Gastroesophageal sphincter (tissue), 3 donors: ENCODE results near the gene LRRFIP1.

ENCODE experiments used
- POLR2AphosphoS5 ChIP-seq: sonication (generic); formaldehyde crosslinking; IDR thresholded peaks from one replicate; pipeline ENCODE4 v1.6.1; 2017; ENCODE audit warnings: antibody characterized with exemption
- TF ChIP-seq, protein P1 (sequence below), 4 experiments: fragments of 200-600 bp in 2 of 4; fragments of 450-650 bp in 2 of 4; sonication (generic) in 1 of 4; IDR thresholded peaks; one replicate each; pipeline ENCODE4 v1.5.1; 2017 to 2019; ENCODE audit warnings: antibody characterized with exemption in 4 of 4, mild to moderate bottlenecking in 2 of 4, moderate library complexity in 2 of 4

DNA sequence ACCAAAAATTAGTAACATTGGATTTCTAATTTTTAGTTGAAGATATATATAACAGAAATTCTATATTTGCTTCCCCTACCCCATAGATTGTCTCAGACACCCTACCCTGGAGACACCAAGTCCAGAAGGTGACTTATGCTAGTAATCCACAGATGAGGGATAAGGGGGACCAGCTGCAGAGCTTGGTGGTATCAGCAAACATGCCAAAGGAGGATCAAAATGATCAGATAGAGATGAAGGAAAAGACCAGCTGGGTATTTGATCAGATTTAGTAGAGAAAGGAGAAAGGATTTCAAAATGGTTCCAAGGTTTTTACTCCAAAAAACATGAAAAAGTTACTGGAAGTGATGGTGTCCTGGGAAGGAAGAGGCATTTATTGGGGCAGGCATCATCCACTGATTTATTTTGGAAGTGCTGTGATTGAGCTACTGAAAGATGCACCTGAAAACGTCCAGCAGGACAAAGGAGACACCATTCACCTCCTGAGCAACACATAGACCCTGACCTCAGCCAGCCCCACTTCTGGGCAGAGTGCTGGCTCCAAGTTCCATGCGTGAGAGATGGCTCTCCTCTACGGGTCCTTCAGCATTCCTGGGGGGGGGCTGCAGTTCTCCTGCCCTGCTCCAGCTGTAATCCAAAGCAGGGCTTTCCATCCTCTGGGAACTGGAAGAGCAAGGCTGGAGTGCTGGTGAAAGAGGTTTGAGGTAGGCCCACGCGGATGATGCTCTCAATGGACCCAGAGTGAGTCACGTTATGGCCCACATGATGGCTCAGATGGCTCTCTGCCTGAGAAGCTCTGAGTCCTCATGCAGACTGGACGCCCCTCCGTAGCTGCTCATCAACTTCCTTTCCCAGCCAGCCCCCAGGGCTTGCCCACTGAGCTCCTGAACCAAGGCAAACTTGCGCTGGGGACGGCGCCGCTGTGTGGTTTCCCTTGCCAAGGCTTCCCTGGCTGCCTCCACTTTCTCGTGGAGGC lies 3.7 kb upstream of the LRRFIP1 start:
- no peak for TF ChIP-seq POLR2AphosphoS5
- TF ChIP-seq, protein P1, sequence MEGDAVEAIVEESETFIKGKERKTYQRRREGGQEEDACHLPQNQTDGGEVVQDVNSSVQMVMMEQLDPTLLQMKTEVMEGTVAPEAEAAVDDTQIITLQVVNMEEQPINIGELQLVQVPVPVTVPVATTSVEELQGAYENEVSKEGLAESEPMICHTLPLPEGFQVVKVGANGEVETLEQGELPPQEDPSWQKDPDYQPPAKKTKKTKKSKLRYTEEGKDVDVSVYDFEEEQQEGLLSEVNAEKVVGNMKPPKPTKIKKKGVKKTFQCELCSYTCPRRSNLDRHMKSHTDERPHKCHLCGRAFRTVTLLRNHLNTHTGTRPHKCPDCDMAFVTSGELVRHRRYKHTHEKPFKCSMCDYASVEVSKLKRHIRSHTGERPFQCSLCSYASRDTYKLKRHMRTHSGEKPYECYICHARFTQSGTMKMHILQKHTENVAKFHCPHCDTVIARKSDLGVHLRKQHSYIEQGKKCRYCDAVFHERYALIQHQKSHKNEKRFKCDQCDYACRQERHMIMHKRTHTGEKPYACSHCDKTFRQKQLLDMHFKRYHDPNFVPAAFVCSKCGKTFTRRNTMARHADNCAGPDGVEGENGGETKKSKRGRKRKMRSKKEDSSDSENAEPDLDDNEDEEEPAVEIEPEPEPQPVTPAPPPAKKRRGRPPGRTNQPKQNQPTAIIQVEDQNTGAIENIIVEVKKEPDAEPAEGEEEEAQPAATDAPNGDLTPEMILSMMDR (IDR thresholded peaks at IDR 0.05) = no peak
